ENCODE results near the gene DPCD. TPM values are rescaled to one million over a fixed set of nuclear protein-coding genes. Genes with fewer than 3 reads are reported as not detected.
A peak's percentile ranks its signal among the peaks of the same experiment; 100 is the strongest.

Gene DPCD
- total and polyA plus RNA-seq, 2 of the 8 experiments (the other 6 are each of a cell fraction or from before 2014, with no cell fraction given), result 21.2 to 31.4 TPM

DNA sequence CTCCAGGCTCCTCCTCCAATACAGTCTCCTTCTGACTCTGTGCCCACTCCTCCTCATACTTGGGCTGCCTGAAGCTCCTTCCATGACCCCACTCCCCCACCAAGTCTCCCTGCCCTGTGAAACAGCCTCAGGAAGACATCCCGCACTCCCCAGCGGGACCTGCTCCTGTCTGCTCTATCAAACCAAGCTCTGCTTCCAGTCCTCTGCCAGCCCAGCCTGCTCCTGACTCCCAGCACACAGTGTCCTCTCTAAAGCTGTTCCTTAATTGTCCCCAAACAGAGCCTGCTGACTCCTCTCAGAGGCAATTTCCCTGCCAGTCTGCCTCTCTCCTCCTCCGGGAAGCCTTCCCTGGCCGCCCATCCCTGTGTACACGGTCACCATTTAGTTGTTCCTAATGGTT lies 9.9 kb upstream of the DPCD start:
- 0 out of 3 replicates have a peak, but pooled peaks of 1 of the 2 experiments have one; percentile 23 for TF ChIP-seq POLR2A (IDR thresholded peaks at IDR 0.05; ENCODE audit: control extremely low read depth in 1 of 2, low read depth in 2 of 2, low read length in 2 of 2)
- TF ChIP-seq, protein P1, sequence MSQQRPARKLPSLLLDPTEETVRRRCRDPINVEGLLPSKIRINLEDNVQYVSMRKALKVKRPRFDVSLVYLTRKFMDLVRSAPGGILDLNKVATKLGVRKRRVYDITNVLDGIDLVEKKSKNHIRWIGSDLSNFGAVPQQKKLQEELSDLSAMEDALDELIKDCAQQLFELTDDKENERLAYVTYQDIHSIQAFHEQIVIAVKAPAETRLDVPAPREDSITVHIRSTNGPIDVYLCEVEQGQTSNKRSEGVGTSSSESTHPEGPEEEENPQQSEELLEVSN (IDR thresholded peaks at IDR 0.05), result no peak
- H3K14ac ChIP-seq (ENCODE audit: insufficient read length), result no peak overlapping the region
- no peak overlapping the region for H3K9ac ChIP-seq (replicated peaks in 1 of 4; ENCODE audit: extremely low read depth in 1 of 4, low read depth in 3 of 4, low read length in 3 of 4)
- H2BK20ac ChIP-seq (ENCODE audit: low read length), result no peak overlapping the region
- FAIRE-seq, result no peak
- no peak overlapping the region for H3K4ac ChIP-seq (replicated peaks; ENCODE audit: insufficient read length, low read depth, low read length)
- peaks cover 0 to 9% of the 10 kb centered on the region in 2 experiments for H4K20me1 ChIP-seq (replicated peaks in 1 of 2; ENCODE audit: control insufficient read depth in 1 of 2, insufficient read depth in 2 of 2, low read length in 2 of 2)
- H2BK5ac ChIP-seq (ENCODE audit: low read depth, low read length), result no peak overlapping the region
- no peak overlapping the region for H2BK120ac ChIP-seq (replicated peaks; ENCODE audit: low read depth, low read length)
- no peak overlapping the region for H2AK5ac ChIP-seq (ENCODE audit: low read depth, low read length)
- no peak overlapping the region for H2AFZ ChIP-seq (ENCODE audit: low read length)
- H3K9me3 ChIP-seq (ENCODE audit: insufficient read depth in 2 of 2, low read depth in 1 of 2, low read length in 1 of 2), result peaks cover 6 to 9% of the 10 kb centered on the region in 2 experiments; a peak in 2 of 4 replicates
- no peak for DNase-seq (ENCODE audit: low read depth in 1 of 2, low spot score in 2 of 2)
- H3K4me2 ChIP-seq (ENCODE audit: insufficient read depth in 1 of 2, low read depth in 2 of 2, low read length in 2 of 2), result no peak overlapping the region
- no peaks in the 10 kb centered on the region for H3K79me2 ChIP-seq (ENCODE audit: control insufficient read depth in 1 of 2, insufficient read depth in 2 of 2, low read length in 2 of 2)
- H3K23me2 ChIP-seq (ENCODE audit: low read depth, low read length), result no peaks in the 10 kb centered on the region
- no peaks in the 10 kb centered on the region for H3K79me1 ChIP-seq (ENCODE audit: low read depth, low read length)
- no peak overlapping the region for H2BK12ac ChIP-seq (ENCODE audit: low read depth, low read length)
- no peak overlapping the region for H3K56ac ChIP-seq (replicated peaks; ENCODE audit: insufficient read length, low read depth, low read length)
- H3K27ac ChIP-seq (ENCODE audit: low read depth, low read length), result no peak overlapping the region
- H3K4me1 ChIP-seq (replicated peaks in 1 of 4; ENCODE audit: control insufficient read depth in 3 of 4, insufficient read depth in 4 of 4, low read length in 3 of 4), result peaks cover 4 to 17% (median 9%) of the 10 kb centered on the region in 4 experiments
- 94% methylated on average over 5 of the region's 5 CpGs; no CpG with 5 or more reads in 1 of the 2 experiments for WGBS, 2 experiments (ENCODE audit: extremely low coverage in 1 of 2, insufficient coverage in 1 of 2, insufficient read length in 1 of 2, insufficient replicate concordance in 2 of 2, low coverage in 1 of 2, low lambda C conversion rate in 2 of 2, missing lambda C conversion rate in 1 of 2)
- no peak overlapping the region for H4K91ac ChIP-seq (replicated peaks; ENCODE audit: insufficient read length, low read length)
- H4K5ac ChIP-seq (ENCODE audit: insufficient read length, low read depth, low read length), result no peak overlapping the region
- CTCF ChIA-PET (ENCODE audit: partially characterized antibody), result interaction anchor here (1.3 to 7.5 kb wide), 4 partner anchors 8 to 364 kb away, joined by 3 to 56 read pairs (median 4); no protein-coding TSS in a partner anchor
- no peak overlapping the region for H3K23ac ChIP-seq (ENCODE audit: insufficient read length)
- H2BK15ac ChIP-seq (ENCODE audit: low read length), result no peak overlapping the region
- POLR2A ChIA-PET (ENCODE audit: partially characterized antibody), result interaction anchor here (0.6 to 6.5 kb wide), 8 partner anchors 8 to 340 kb away, joined by 3 to 42 read pairs (median 4); partner anchors contain the start of genes DPCD and POLL
- H3K36me3 ChIP-seq (ENCODE audit: control insufficient read depth in 2 of 4, insufficient read depth in 4 of 4, low read length in 3 of 4), result peaks cover 4 to 21% (median 7%) of the 10 kb centered on the region in 4 experiments; a peak in 5 of 8 replicates
- H3K27me3 ChIP-seq (replicated peaks in 1 of 4; ENCODE audit: control insufficient read depth in 3 of 4, extremely low read depth in 1 of 4, insufficient read depth in 3 of 4, low read length in 3 of 4), result peaks cover 0 to 4% (median 3%) of the 10 kb centered on the region in 4 experiments; a peak in 4 of 7 replicates
- H3K18ac ChIP-seq (ENCODE audit: extremely low read depth, low read length), result no peak overlapping the region
- H3K4me3 ChIP-seq (ENCODE audit: extremely low read depth in 1 of 4, insufficient read depth in 2 of 4, low read depth in 3 of 4, low read length in 4 of 4), result no peak overlapping the region
- no peak overlapping the region for H4K8ac ChIP-seq (ENCODE audit: extremely low read depth, insufficient read depth, low read length)

All from H1 (cell line).